ENCODE results near the gene FMN1.

Gene FMN1

GRCh38 chr15:33029109-33029652 is 165.3 kb downstream of the FMN1 start:
- H3K4me3 ChIP-seq = no peak overlapping the region
- no peak overlapping the region for H3K27ac ChIP-seq

DNA sequence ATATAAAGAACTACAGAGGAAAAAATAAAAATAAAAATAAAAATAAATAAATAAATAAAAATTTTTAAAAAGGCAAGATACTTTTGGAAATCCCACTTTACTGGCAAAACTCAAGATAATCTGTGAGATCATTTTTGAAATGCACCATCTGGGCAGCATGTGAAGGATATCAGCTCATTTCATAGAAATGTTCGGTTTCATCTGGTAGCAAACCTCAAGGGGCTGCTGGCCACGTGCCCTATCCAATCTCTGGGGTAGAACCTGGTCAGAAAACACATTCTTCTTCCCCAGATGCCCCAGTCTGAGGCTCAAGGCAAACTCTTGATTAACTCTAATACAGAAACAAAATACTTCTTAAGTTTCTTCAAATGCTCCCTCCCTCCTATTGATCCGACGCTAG is 166.0 kb downstream of the FMN1 start:
- no peak overlapping the region for H3K4me3 ChIP-seq
- no peak overlapping the region for H3K27ac ChIP-seq

- no peak overlapping the region for H3K4me3 ChIP-seq
- H3K27ac ChIP-seq = no peak overlapping the region
These were observed 167.0 kb downstream of the FMN1 start for GRCh38 chr15:33027306-33028035.

GRCh38 chr15:33026614-33027013 is 167.9 kb downstream of the FMN1 start:
- no peak overlapping the region for H3K4me3 ChIP-seq
- H3K27ac ChIP-seq = no peak overlapping the region

DNA sequence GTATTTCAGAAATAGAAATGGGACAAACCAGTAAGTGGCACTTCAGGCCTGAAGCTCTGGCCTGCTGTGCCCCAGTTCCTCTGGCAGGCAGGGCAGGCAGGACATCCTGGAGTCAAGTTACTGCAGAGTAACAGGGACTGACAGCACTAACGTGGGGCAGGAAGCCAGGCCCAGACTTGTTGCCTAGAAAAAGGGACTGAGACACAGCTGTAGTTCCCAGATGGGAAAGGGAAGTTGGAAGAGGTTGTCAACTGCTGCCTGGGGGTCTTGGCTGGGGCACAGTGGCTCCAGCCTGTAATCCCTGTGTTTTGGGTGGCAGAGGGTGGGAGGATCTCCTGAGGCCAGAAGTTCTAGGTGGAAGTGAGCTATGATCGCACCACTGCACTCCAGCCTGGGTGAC is 171.9 kb downstream of the FMN1 start:
- Histone ChIP-seq H3K27ac (peak overlapping the region in 9 of 21 experiments; percentile 2 to 57 (median 43)), H3K4me3 (no peak overlapping the region)

- H3K4me3 ChIP-seq = no peak overlapping the region
- H3K27ac ChIP-seq = peak overlapping the region in 7 of 21 experiments; percentile 2 to 57 (median 45)
These were observed 172.6 kb downstream of the FMN1 start for GRCh38 chr15:33021806-33022389.

- no peak overlapping the region for H3K4me3 ChIP-seq
- H3K27ac ChIP-seq = no peak overlapping the region
These were observed 175.0 kb downstream of the FMN1 start for GRCh38 chr15:33019354-33019981.

DNA sequence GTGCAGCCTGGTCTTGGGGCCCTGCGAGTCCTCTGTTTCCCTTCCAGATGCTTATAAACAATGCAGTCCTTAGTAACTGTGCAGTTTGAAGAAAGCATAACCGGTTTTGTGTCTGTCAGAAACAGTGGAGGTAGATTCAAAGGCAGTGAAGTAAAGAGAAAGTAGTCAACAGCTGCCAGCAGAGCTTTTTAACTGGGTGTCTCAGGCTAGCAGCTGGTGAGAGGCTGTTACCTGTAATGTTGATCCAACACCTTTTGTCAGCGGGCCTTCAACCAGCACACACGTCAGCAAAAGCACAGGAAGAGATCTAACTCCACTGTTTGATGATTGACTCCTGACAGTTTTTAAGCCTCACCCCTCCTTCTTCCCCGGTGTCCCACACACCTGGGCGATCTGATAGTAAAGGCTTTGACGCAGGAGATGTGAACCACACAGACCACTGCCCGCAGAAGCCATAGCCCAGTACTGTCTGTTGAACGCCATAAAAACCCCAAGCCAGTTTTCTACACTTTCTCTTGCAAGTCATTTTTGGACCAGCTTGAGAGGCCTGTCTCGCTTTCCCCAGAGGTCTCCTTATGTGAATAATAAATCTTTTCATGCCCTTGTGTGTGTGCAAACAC is 178.0 kb downstream of the FMN1 start:
- H3K4me3 ChIP-seq = no peak overlapping the region
- no peak overlapping the region for H3K27ac ChIP-seq

- H3K27ac ChIP-seq = no peak overlapping the region
- H3K4me3 ChIP-seq = no peak overlapping the region
These were observed 179.9 kb downstream of the FMN1 start for GRCh38 chr15:33014586-33014985.

DNA sequence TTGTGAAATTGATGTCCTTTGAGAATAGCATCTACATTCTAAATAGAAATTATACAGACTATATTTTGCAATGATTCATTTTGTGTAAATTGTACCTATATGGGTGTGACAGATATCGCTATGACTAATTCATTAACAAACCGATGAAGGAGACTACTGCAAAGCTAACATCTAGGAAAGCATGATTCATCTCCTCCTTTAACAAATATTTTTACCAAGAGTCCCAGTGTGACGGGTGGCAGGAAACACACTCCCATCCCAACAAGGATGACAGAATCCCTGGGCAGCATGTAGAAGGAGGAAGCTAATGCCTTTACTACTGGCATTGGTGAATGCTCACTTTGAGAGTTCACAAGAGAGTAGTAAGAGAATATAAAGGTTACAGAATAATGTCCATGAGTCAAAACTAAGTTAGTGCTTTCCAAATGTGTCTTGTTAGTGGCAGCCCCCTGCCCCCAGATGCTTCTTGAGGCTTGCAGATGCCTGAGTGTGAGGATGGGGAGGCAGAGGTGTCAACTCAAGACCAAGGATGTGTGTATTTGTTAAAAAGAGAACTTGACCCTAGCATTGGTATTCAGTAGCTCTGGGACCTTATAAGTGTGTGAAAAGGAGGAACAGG is 180.6 kb downstream of the FMN1 start:
- Histone ChIP-seq H3K4me3 (no peak overlapping the region), H3K27ac (no peak overlapping the region)

DNA sequence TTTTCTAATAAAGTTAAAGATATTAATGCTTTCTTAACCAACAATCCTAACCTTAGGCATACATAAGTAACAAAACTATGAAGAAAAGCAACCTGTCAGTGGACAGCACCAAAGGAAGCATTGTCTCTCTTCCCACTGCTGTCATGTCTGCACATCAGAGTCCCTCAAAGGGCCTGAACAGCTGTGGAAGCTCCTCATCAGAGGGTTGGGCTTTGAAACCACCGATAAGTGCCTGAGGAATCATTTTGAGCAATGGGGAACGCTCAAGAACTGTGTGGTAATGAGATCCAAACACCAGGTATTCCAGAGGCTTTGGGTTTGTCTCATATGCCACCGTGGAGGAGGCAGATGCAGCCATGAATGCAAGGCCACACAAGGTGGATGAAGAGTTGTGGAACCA is 182.5 kb downstream of the FMN1 start:
- H3K4me3 ChIP-seq = no peak overlapping the region
- no peak overlapping the region for H3K27ac ChIP-seq

DNA sequence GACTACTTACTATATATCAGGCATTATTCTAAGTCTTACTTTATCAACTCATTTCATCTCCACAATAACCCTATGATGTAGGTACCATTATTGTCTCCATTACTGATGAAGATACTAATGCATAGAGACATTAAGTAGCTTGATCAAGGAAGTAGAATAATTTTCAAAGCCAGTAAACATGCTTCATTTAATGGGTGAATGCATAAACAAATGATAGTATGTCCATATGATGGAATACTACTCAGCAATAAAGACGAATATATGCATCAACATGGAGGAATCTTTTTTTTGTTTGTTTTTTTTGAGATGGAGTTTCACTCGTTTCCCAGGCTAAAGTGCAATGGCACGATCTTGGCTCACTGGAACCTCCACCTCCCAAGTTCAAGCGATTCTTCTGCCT is 184.9 kb downstream of the FMN1 start:
- H3K27ac ChIP-seq = no peak overlapping the region

GRCh38 chr15:33009026-33009425 is 185.5 kb downstream of the FMN1 start:
- H3K4me3 ChIP-seq = no peak overlapping the region
- no peak overlapping the region for H3K27ac ChIP-seq

More for the DNA sequence above, 184.9 kb downstream of the FMN1 start:
- no peak overlapping the region for H3K4me3 ChIP-seq

GRCh38 chr15:33008284-33008995 is 186.1 kb downstream of the FMN1 start:
- Histone ChIP-seq H3K27ac (peak overlapping the region in 1 of 21 experiments; percentile 28), H3K4me3 (no peak overlapping the region)

DNA sequence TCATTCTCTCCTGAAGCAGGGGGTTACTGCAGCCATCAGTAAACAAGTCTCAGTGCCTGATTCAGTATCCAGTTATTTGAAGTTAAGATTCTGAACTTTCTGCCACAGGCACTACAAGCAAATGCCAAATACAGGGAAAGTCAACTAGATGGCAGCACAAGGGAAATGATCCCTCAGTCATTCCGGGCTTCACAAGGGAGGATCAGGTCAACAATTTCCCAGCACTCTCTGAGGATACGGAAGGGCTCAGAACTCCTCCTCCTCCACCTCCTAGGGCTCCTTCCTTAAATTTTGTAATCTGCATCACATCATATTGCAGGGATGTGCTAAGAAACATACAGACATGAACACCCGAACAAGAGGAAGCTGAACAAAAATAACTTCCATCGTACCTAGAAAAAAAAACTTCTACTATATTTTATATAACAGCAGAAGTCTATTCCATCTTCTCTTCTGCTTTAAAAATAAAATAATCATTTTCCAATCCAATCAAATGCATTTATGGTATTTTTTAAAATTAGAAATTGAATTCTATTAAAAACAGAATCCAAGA is 187.1 kb downstream of the FMN1 start:
- H3K27ac ChIP-seq = peak overlapping the region in 1 of 21 experiments; percentile 28
- H3K4me3 ChIP-seq = no peak overlapping the region

DNA sequence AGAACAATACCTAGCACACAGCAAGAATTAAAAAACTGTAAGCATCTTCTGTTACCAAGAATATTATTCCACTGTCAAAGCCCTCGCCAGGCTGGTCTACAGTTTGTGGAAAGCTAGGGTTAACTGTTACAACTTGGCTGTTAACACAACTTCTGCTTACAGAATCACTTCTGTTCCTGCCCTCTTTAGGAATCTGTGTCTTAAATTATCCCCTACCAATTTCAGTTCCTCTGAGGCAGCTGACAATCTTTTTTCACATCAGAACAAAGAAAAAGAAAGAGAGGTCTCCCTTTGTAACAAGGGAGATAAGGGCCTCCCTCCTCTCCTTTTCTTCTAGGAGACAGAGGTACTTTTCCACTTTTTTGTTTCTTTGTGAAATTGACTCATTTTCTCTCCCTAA is 188.9 kb downstream of the FMN1 start:
- Histone ChIP-seq H3K4me3 (no peak overlapping the region), H3K27ac (peak overlapping the region in 2 of 21 experiments; percentile 30 to 58)

DNA sequence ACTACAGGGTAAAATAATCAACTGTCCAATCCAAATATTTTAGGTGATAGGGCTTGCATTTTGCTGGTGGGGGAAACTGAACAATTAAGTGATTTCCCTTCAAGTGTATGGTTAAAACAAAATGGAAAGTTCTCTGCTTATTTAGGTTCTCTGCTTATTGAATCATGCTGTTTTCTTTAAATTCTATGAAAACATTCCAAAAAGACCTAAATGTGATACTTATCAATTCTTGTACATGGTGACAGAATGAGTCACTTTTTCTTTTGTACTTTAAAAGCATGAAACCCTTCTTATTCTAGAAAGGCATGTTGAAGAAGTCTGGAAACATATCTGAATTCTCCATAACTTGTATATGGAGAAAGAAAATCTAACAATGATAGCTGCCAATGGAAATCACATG is 192.6 kb downstream of the FMN1 start:
- Histone ChIP-seq H3K4me3 (no peak overlapping the region), H3K27ac (no peak overlapping the region)

- Histone ChIP-seq H3K4me3 (no peak overlapping the region), H3K27ac (peak overlapping the region in 1 of 21 experiments; percentile 75)
These were observed 195.4 kb downstream of the FMN1 start for GRCh38 chr15:32998979-32999672.
